Activated CD4-positive, alpha-beta memory T cell treated with anti-CD3 and anti-CD28 coated beads for 36 hours (primary cell): Measurements from ENCODE around the gene PHTF1. TPM values are rescaled to one million over a fixed set of nuclear protein-coding genes. Genes with fewer than 3 reads are reported as not detected.

Experiments used
- CTCF ChIA-PET: fragments of 350-600 bp; sonication (Branson Sonifier 250); formaldehyde crosslinking; loops from one replicate; lab custom pipeline; 2021; ENCODE audit warnings: antibody characterized with exemption, inconsistent platforms; lab: Charles Lee
- POLR2A ChIA-PET: fragments of 350-600 bp; sonication (Branson Sonifier 250); formaldehyde crosslinking; loops from one replicate; lab custom pipeline; 2021; ENCODE audit warnings: antibody characterized with exemption; lab: Charles Lee
- DNase-seq: peaks from one replicate; pipeline ENCODE4 v3.0.0-alpha.2; 2020
- H3K27ac Mint-ChIP-seq: one replicate; pipeline ENCODE4 v1.8.0; 2021; ENCODE audit warnings: mixed read lengths
- H3K27me3 Mint-ChIP-seq: one replicate; pipeline ENCODE4 v1.8.0; 2021; ENCODE audit warnings: mixed read lengths
- H3K36me3 Mint-ChIP-seq: one replicate; pipeline ENCODE4 v1.8.0; 2021; ENCODE audit warnings: mixed read lengths
- H3K4me1 Mint-ChIP-seq: one replicate; pipeline ENCODE4 v1.8.0; 2021; ENCODE audit warnings: low read depth, mixed read lengths
- H3K4me3 Mint-ChIP-seq: one replicate; pipeline ENCODE4 v1.8.0; 2021; ENCODE audit warnings: mild to moderate bottlenecking, mixed read lengths
- H3K9me3 Mint-ChIP-seq: one replicate; pipeline ENCODE4 v1.8.0; 2021; ENCODE audit warnings: mixed read lengths
- intact Hi-C: fragments of 100-400 bp; cut with micrococcal nuclease; formaldehyde crosslinking; loops from one replicate; pipeline ENCODE4 v1.15.1; 2023
- total RNA-seq, 2 experiments: library from RNA; stranded (reverse); gene quantifications; one replicate each; pipeline ENCODE4 v1.2.3, GENCODE V29; 2021

Gene PHTF1
- total RNA-seq, 2 experiments from 2014 or later, result 12.6 to 12.9 TPM

GRCh38 chr1:113677250-113678158, 81.8 kb downstream of the PHTF1 start:
- ChIA-PET CTCF (interaction anchor here (1.0 to 2.2 kb wide), 6 partner anchors 288 to 962 kb away, joined by 3 to 6 read pairs (median 5); partner anchors contain the start of genes LRIG2 and PPM1J), POLR2A (no interaction called here)
- no peak for DNase-seq
- H3K36me3 Mint-ChIP-seq, result no peaks in the 10 kb centered on the region
- peaks cover 7% of the 10 kb centered on the region for H3K4me1 Mint-ChIP-seq
- no peaks in the 10 kb centered on the region for H3K9me3 Mint-ChIP-seq
- H3K27ac Mint-ChIP-seq, result no peak overlapping the region
- H3K27me3 Mint-ChIP-seq, result no peaks in the 10 kb centered on the region
- no peak overlapping the region for H3K4me3 Mint-ChIP-seq
- intact Hi-C loops, result loop anchor here (1.0 to 10.0 kb wide), 2 partner anchors 283 to 537 kb away; partner anchors contain the start of gene MAGI3

DNA sequence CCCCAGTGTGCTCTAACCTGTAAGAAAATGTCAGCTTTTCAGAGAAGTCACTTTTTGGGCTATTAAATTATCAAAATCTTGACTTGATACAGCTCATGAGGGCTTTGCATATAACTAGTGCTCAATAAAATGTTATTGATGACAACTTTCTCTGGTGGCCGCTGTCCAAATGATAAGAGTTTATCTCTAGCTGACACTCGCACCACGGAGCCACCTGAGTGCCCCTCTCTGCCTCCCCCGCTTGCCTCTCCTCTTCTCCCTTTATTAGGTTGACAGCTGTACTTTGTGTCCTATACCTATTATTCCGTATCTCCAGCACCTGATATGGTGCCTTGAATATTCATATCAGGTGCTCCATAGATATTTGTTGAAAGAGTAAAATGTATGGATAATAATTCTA, 82.8 kb downstream of the PHTF1 start:
- H3K27ac Mint-ChIP-seq, result no peak overlapping the region
- H3K36me3 Mint-ChIP-seq, result no peaks in the 10 kb centered on the region
- ChIA-PET CTCF (interaction anchor here (0.8 to 1.4 kb wide), 6 partner anchors 285 to 604 kb away, joined by 3 to 6 read pairs (median 4); partner anchors contain the start of genes LRIG2 and MAGI3), POLR2A (no interaction called here)
- H3K9me3 Mint-ChIP-seq, result no peaks in the 10 kb centered on the region
- intact Hi-C loops, result loop anchor here (10.0 kb wide), 1 partner anchor 282 kb away; the partner anchor contains the start of gene MAGI3
- no peak overlapping the region for H3K4me3 Mint-ChIP-seq
- H3K4me1 Mint-ChIP-seq, result peaks cover 7% of the 10 kb centered on the region
- H3K27me3 Mint-ChIP-seq, result no peaks in the 10 kb centered on the region
- no peak for DNase-seq

- Mint-ChIP-seq H3K4me1 (peaks cover 7% of the 10 kb centered on the region), H3K36me3 (no peaks in the 10 kb centered on the region), H3K27ac (no peak overlapping the region), H3K27me3 (no peaks in the 10 kb centered on the region), H3K9me3 (no peaks in the 10 kb centered on the region), H3K4me3 (no peak overlapping the region)
- POLR2A ChIA-PET, result interaction anchor here (0.6 kb wide), 1 partner anchor 103 kb away, joined by 4 read pairs; no protein-coding TSS in a partner anchor
- no peak for DNase-seq
- intact Hi-C loops, result loop anchor here (10.0 kb wide), 1 partner anchor 281 kb away; the partner anchor contains the start of gene MAGI3
- CTCF ChIA-PET, result interaction anchor here (0.7 to 1.4 kb wide), 3 partner anchors 534 to 603 kb away, joined by 4 read pairs; partner anchors contain the start of gene LRIG2
Measured at GRCh38 chr1:113675302-113675701, 84.0 kb downstream of the PHTF1 start.

DNA sequence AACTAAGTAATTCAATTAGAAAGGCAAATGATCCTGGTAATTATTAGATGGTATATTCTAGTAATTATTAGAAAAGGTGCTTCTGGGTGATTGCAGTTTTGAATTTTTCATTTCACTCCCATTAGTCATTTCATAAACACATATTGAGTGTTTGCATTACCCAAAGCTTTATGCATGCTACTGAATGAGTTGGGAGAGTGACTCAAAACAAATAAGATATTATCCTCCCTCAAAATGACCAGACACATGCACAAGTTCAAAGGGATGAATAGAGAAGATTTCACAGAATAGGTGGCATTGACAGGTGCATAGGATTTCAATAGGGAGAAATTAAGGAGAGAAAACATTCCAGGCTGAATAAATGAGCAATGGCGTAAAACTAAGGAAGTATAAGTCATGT, 84.7 kb downstream of the PHTF1 start:
- no peak for DNase-seq
- ChIA-PET POLR2A (no interaction called here), CTCF (no interaction called here)
- intact Hi-C loops, result loop anchor here (10.0 kb wide), 1 partner anchor 280 kb away; the partner anchor contains the start of gene MAGI3
- H3K4me1 Mint-ChIP-seq, result peaks cover 7% of the 10 kb centered on the region
- H3K27ac Mint-ChIP-seq, result no peak overlapping the region
- no peaks in the 10 kb centered on the region for H3K9me3 Mint-ChIP-seq
- no peaks in the 10 kb centered on the region for H3K27me3 Mint-ChIP-seq
- H3K4me3 Mint-ChIP-seq, result no peak overlapping the region
- H3K36me3 Mint-ChIP-seq, result no peaks in the 10 kb centered on the region

GRCh38 chr1:113672491-113672890, 86.8 kb downstream of the PHTF1 start:
- intact Hi-C loops, result loop anchor here (10.0 kb wide), 1 partner anchor 278 kb away; the partner anchor contains the start of gene MAGI3
- Mint-ChIP-seq H3K36me3 (no peaks in the 10 kb centered on the region), H3K4me1 (peaks cover 7% of the 10 kb centered on the region), H3K9me3 (no peaks in the 10 kb centered on the region), H3K27ac (no peak overlapping the region), H3K27me3 (no peaks in the 10 kb centered on the region), H3K4me3 (no peak overlapping the region)
- CTCF ChIA-PET, result no interaction called here
- DNase-seq, result no peak
- POLR2A ChIA-PET, result no interaction called here

GRCh38 chr1:113670650-113671049, 88.6 kb downstream of the PHTF1 start:
- Mint-ChIP-seq H3K4me3 (no peak overlapping the region), H3K27ac (no peak overlapping the region), H3K36me3 (peaks cover 2% of the 10 kb centered on the region), H3K9me3 (no peaks in the 10 kb centered on the region), H3K27me3 (no peaks in the 10 kb centered on the region), H3K4me1 (peaks cover 7% of the 10 kb centered on the region)
- POLR2A ChIA-PET, result interaction anchor here (0.6 kb wide), 1 partner anchor 637 kb away, joined by 3 read pairs; no protein-coding TSS in a partner anchor
- no peak for DNase-seq
- intact Hi-C loops, result loop anchor here (10.0 kb wide), 1 partner anchor 276 kb away; the partner anchor contains the start of gene MAGI3
- CTCF ChIA-PET, result interaction anchor here (1.4 kb wide), 2 partner anchors 529 to 598 kb away, joined by 3 to 4 read pairs; partner anchors contain the start of gene LRIG2

DNA sequence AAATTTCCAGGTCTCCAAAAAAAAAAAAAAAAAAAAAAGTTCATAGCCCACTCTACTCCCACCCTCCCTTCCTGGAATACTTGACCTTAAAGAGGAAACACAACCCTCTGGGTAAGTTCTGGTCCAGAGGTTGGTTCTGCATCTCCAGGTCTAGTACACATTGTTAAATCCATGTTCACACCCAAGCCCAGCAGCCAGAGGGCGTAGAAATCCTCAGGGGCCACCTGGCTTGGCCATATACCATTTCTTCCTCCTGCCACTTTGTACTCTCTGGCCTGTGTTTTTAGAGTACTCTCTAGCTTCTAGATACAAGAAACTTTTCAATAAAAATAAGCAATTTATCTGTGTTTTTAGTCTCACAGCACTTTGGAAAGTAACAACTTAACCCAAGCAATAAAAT, 89.3 kb downstream of the PHTF1 start:
- Mint-ChIP-seq H3K27me3 (no peaks in the 10 kb centered on the region), H3K4me3 (no peak overlapping the region), H3K4me1 (peaks cover 4% of the 10 kb centered on the region), H3K27ac (no peak overlapping the region), H3K9me3 (no peaks in the 10 kb centered on the region), H3K36me3 (peaks cover 2% of the 10 kb centered on the region)
- ChIA-PET POLR2A (no interaction called here), CTCF (interaction anchor here (1.4 kb wide), 2 partner anchors 529 to 597 kb away, joined by 3 to 4 read pairs; partner anchors contain the start of gene LRIG2)
- DNase-seq, result no peak
- intact Hi-C loops, result loop anchor here (10.0 kb wide), 1 partner anchor 275 kb away; the partner anchor contains the start of gene MAGI3

- ChIA-PET POLR2A (no interaction called here), CTCF (no interaction called here)
- no peak for DNase-seq
- Mint-ChIP-seq H3K9me3 (no peaks in the 10 kb centered on the region), H3K27me3 (no peaks in the 10 kb centered on the region), H3K27ac (no peak overlapping the region), H3K4me1 (no peaks in the 10 kb centered on the region), H3K36me3 (peaks cover 2% of the 10 kb centered on the region), H3K4me3 (no peak overlapping the region)
- intact Hi-C loops, result no loop called here
Measured at GRCh38 chr1:113666126-113666525, 93.2 kb downstream of the PHTF1 start.

GRCh38 chr1:113665071-113665470, 94.2 kb downstream of the PHTF1 start:
- ChIA-PET POLR2A (no interaction called here), CTCF (interaction anchor here (0.6 kb wide), 1 partner anchor 342 kb away, joined by 4 read pairs; no protein-coding TSS in a partner anchor)
- H3K9me3 Mint-ChIP-seq, result no peaks in the 10 kb centered on the region
- intact Hi-C loops, result no loop called here
- H3K4me3 Mint-ChIP-seq, result no peak overlapping the region
- no peak for DNase-seq
- no peaks in the 10 kb centered on the region for H3K27me3 Mint-ChIP-seq
- H3K4me1 Mint-ChIP-seq, result no peaks in the 10 kb centered on the region
- H3K36me3 Mint-ChIP-seq, result peaks cover 2% of the 10 kb centered on the region
- H3K27ac Mint-ChIP-seq, result no peak overlapping the region

- peaks cover 3% of the 10 kb centered on the region for H3K36me3 Mint-ChIP-seq
- POLR2A ChIA-PET, result no interaction called here
- H3K27ac Mint-ChIP-seq, result no peak overlapping the region
- CTCF ChIA-PET, result no interaction called here
- no peaks in the 10 kb centered on the region for H3K4me1 Mint-ChIP-seq
- intact Hi-C loops, result no loop called here
- DNase-seq, result no peak
- no peaks in the 10 kb centered on the region for H3K9me3 Mint-ChIP-seq
- no peaks in the 10 kb centered on the region for H3K27me3 Mint-ChIP-seq
- H3K4me3 Mint-ChIP-seq, result no peak overlapping the region
Measured at GRCh38 chr1:113663165-113663951, 95.9 kb downstream of the PHTF1 start.

DNA sequence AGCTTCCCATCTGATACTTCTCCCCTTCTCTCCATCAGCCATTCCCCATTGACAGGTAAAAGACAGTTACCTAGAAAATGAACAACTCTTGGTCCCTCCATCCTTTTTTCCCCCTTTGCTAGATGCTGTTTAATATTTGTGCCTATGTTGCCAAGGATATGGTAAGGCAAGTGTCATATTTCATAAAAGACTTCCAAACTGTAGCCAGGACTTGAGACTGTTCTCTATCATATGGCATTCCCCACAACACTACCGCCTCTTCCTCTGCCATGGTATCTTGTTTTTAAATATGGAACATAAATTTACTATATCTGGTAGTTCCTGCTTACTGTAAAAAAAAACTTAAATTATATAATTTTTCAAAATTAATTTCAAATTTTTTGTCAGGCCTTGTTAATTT, 97.2 kb downstream of the PHTF1 start:
- intact Hi-C loops, result no loop called here
- Mint-ChIP-seq H3K9me3 (no peaks in the 10 kb centered on the region), H3K27ac (no peak overlapping the region), H3K36me3 (peaks cover 3% of the 10 kb centered on the region), H3K4me3 (no peak overlapping the region), H3K4me1 (no peaks in the 10 kb centered on the region), H3K27me3 (no peaks in the 10 kb centered on the region)
- CTCF ChIA-PET, result no interaction called here
- no peak for DNase-seq
- POLR2A ChIA-PET, result no interaction called here
